GM12878 (cell line): ENCODE data around the gene CDC14A. TPM values are rescaled to one million over a fixed set of nuclear protein-coding genes. Genes with fewer than 3 reads are reported as not detected.

Experiments
- ATAC-seq: fragments of 200-7000 bp; cut with Tn5 transposase; 3 replicates; pipeline ENCODE4 v1.9.1; 2020; ENCODE audit warnings: mild to moderate bottlenecking, moderate library complexity
- BruUV-seq: library from RNA; stranded (reverse); fragments of 400-500 nt; replicated peaks from 2 replicates; lab custom pipeline; 2021; lab: Mats Ljungman, UMichigan
- CTCF ChIA-PET: fragments of 300-600 bp; sonication (Branson Sonifier 250); formaldehyde crosslinking; extraction: SDS; loops from one replicate; lab custom pipeline; 2021; ENCODE audit warnings: inconsistent platforms; lab: Yijun Ruan, JAX
- POLR2A ChIA-PET: fragments of 350-600 bp; formaldehyde crosslinking; extraction: SDS; loops from one replicate; lab custom pipeline; 2021; ENCODE audit warnings: inconsistent platforms; lab: Charles Lee
- RAD21 ChIA-PET: fragments of 300-600 bp; sonication (Branson Sonifier 250); formaldehyde crosslinking; loops from one replicate; lab custom pipeline; 2023; ENCODE audit warnings: antibody characterized with exemption; ENCODE audit not compliant: unreplicated experiment; lab: Charles Lee
- SMC1A ChIA-PET: fragments of 300-600 bp; sonication (Branson Sonifier 250); formaldehyde crosslinking; loops from one replicate; lab custom pipeline; 2023; ENCODE audit not compliant: unreplicated experiment, uncharacterized antibody; lab: Charles Lee
- DNase-seq: peaks from one replicate; pipeline ENCODE4 v3.0.0-alpha.2; 2011; ENCODE audit warnings: low read depth, low spot score
- FAIRE-seq: peaks from 3 replicates; lab custom pipeline; 2011; peaks lifted over from hg19 to GRCh38; lab: Jason Lieb, UNC
- H2AFZ ChIP-seq: 2 replicates; pipeline ENCODE4 v1.6.0; 2011; ENCODE audit warnings: low read depth, low read length, control low read depth; ENCODE audit not compliant: control insufficient read depth
- H3K27ac ChIP-seq: 2 replicates; pipeline ENCODE4 v1.5.1; 2011; ENCODE audit warnings: control low read depth; ENCODE audit not compliant: control insufficient read depth, insufficient read depth
- H3K27me3 ChIP-seq, 2 experiments: replicated peaks in 1 of 2; 2 replicates each; pipeline versions ENCODE4 v1.6.0 to v1.6.1; 2011; ENCODE audit warnings: low read length in 1 of 2; ENCODE audit not compliant: control insufficient read depth in 2 of 2, insufficient read depth in 2 of 2
- H3K36me3 ChIP-seq, 2 experiments: 2 replicates each; pipeline ENCODE4 v1.5.1; 2011; ENCODE audit warnings: low read length in 1 of 2; ENCODE audit not compliant: control insufficient read depth in 2 of 2, insufficient read depth in 2 of 2
- H3K4me1 ChIP-seq: 2 replicates; pipeline ENCODE4 v1.6.1; 2011; ENCODE audit warnings: mild to moderate bottlenecking, low read length, moderate library complexity, mixed read lengths; ENCODE audit not compliant: control insufficient read depth, insufficient read depth
- H3K4me2 ChIP-seq: 2 replicates; pipeline ENCODE4 v1.6.0; 2011; ENCODE audit warnings: control low read depth; ENCODE audit not compliant: control insufficient read depth, insufficient read depth
- H3K4me3 ChIP-seq: fragments of 200-600 bp; sonication (generic); 2 replicates; pipeline ENCODE4 v1.5.1; 2016
- H3K79me2 ChIP-seq: 2 replicates; pipeline ENCODE4 v1.6.0; 2011; ENCODE audit warnings: low read length; ENCODE audit not compliant: control insufficient read depth, insufficient read depth
- H3K9ac ChIP-seq: 2 replicates; pipeline ENCODE4 v1.8.0; 2011; ENCODE audit warnings: low read length, control low read depth, mixed read lengths; ENCODE audit not compliant: control insufficient read depth, insufficient read depth
- H3K9me3 ChIP-seq: replicated peaks from 3 replicates; pipeline ENCODE4 v1.5.1; 2011; ENCODE audit warnings: mild to moderate bottlenecking, low read length; ENCODE audit not compliant: control insufficient read depth, insufficient read depth
- H4K20me1 ChIP-seq: 2 replicates; pipeline ENCODE4 v1.6.0; 2011; ENCODE audit not compliant: control insufficient read depth, insufficient read depth
- BHLHE40 ChIP-seq, 2 experiments: fragments of 450-650 bp in 1 of 2; IDR thresholded peaks; 2 replicates each; pipeline ENCODE4 v1.6.1; 2011 to 2017; ENCODE audit warnings: low read depth in 2 of 2, borderline replicate concordance in 1 of 2, improper control_type of control experiment in 1 of 2, low read length in 1 of 2, mild to moderate bottlenecking in 1 of 2
- CREB1 ChIP-seq: IDR thresholded peaks from 2 replicates; pipeline ENCODE4 v1.6.1; 2012; ENCODE audit warnings: low read depth, mild to moderate bottlenecking, inconsistent platforms
- CREM ChIP-seq: IDR thresholded peaks from 2 replicates; pipeline ENCODE4 v1.6.1; 2014; ENCODE audit warnings: antibody characterized with exemption, low read depth
- GABPA ChIP-seq: IDR thresholded peaks from 2 replicates; pipeline ENCODE4 v1.6.1; 2014; ENCODE audit warnings: antibody characterized with exemption, low read depth, mild to moderate bottlenecking, inconsistent platforms
- HDAC2 ChIP-seq: fragments of 200-600 bp; sonication (generic); IDR thresholded peaks from 2 replicates; pipeline ENCODE4 v1.6.1; 2017
- HSF1 ChIP-seq: fragments of 150-350 bp; IDR thresholded peaks from 2 replicates; pipeline ENCODE4 v1.6.1; 2014; ENCODE audit warnings: mild to moderate bottlenecking, low read depth, low read length
- IRF4 ChIP-seq: IDR thresholded peaks from 2 replicates; pipeline ENCODE4 v1.6.1; 2011; ENCODE audit warnings: low read depth, low read length
- MXI1 ChIP-seq: fragments of 150-350 bp; IDR thresholded peaks from 2 replicates; pipeline ENCODE4 v1.6.1; 2011; ENCODE audit warnings: low read depth, mild to moderate bottlenecking, inconsistent platforms, low read length, improper control_type of control experiment
- NR2F1 ChIP-seq: fragments of 450-650 bp; conservative IDR thresholded peaks from 2 replicates; pipeline ENCODE4 v1.6.1; 2017; ENCODE audit warnings: mild to moderate bottlenecking
- PAX5 ChIP-seq: IDR thresholded peaks from 2 replicates; pipeline ENCODE4 v1.6.1; 2011; ENCODE audit warnings: low read depth, low read length, borderline replicate concordance
- PBX3 ChIP-seq: IDR thresholded peaks from 2 replicates; pipeline ENCODE4 v1.6.1; 2011; ENCODE audit warnings: mild to moderate bottlenecking, low read depth, low read length, moderate library complexity; ENCODE audit not compliant: insufficient replicate concordance
- STAT1 ChIP-seq: fragments of 450-650 bp; conservative IDR thresholded peaks from 2 replicates; pipeline ENCODE4 v1.6.1; 2014; ENCODE audit warnings: antibody characterized with exemption, mild to moderate bottlenecking
- TAF1 ChIP-seq: IDR thresholded peaks from 2 replicates; pipeline ENCODE4 v1.6.1; 2011; ENCODE audit warnings: mild to moderate bottlenecking, low read depth, low read length, borderline replicate concordance
- ZBTB40 ChIP-seq: fragments of 450-650 bp; IDR thresholded peaks from 2 replicates; pipeline ENCODE4 v1.6.1; 2016; ENCODE audit warnings: mild to moderate bottlenecking, moderate library complexity, borderline replicate concordance
- in situ Hi-C: fragments of 300-500 bp; cut with MboI; formaldehyde crosslinking; loops from 9 replicates; pipeline ENCODE4 v1.14.3; 2018; ENCODE audit warnings: mixed read lengths
- intact Hi-C: fragments of 100-400 bp; cut with micrococcal nuclease; formaldehyde crosslinking; loops from one replicate; pipeline ENCODE4 v1.14.2; 2022; ENCODE audit not compliant: unreplicated experiment
- polyA plus RNA-seq, 11 experiments: library from polyadenylated mRNA; depleted of rRNA in 4 of 11; unstranded in 6 of 11; stranded (reverse) in 5 of 11; fragments of >200 nt; fragmentation: Nextera tagmentation in 4 of 11; fragmentation: Illumina TruSeq in 1 of 11; extraction: Ambion mirVana in 4 of 11; extraction: Trizol in 1 of 11; gene quantifications; 1 replicate in 1 of 11; 2 replicates in 10 of 11; pipeline versions ENCODE4 v1.2.1 to v1.2.3, GENCODE V29; 2011 to 2016; ENCODE audit warnings: inconsistent platforms in 2 of 11, missing spikeins in 2 of 11, low read depth in 1 of 11
- total RNA-seq, 4 experiments: library from RNA; depleted of rRNA in 3 of 4; stranded (reverse); fragments of >200 nt in 3 of 4; fragmentation: Illumina TruSeq in 1 of 4; extraction: Trizol in 1 of 4; gene quantifications; 2 replicates each; pipeline versions ENCODE4 v1.2.1 to v1.2.3, GENCODE V29; 2013 to 2021

The CDC14A gene
- total and polyA plus RNA-seq, 10 of the 15 experiments (the other 5 are each of a cell fraction or from before 2014, with no cell fraction given), result 1.5 to 7.1 (median 5.5) TPM

GRCh38 chr1:100309863-100310262 is 42.4 kb upstream of the CDC14A start:
- FAIRE-seq, result no peak
- in situ Hi-C loops, result no loop called here
- ATAC-seq, result no peak
- H3K9ac ChIP-seq, result no peak overlapping the region
- intact Hi-C loops, result no loop called here
- H3K4me2 ChIP-seq, result no peak overlapping the region
- ChIA-PET RAD21 (no interaction called here), SMC1A (no interaction called here)
- H2AFZ ChIP-seq, result no peak overlapping the region
- no peaks in the 10 kb centered on the region for H3K27me3 ChIP-seq
- H4K20me1 ChIP-seq, result no peaks in the 10 kb centered on the region
- TF ChIP-seq GABPA (no peak), HSF1 (no peak), IRF4 (no peak), STAT1 (no peak), PAX5 (no peak), ZBTB40 (no peak), TAF1 (no peak), BHLHE40 (IDR thresholded peaks at IDR 0.05; ENCODE audit: borderline replicate concordance in 1 of 2, low read depth in 2 of 2, low read length in 1 of 2) (no peak), HDAC2 (no peak), CREB1 (no peak), NR2F1 (no peak), CREM (no peak), PBX3 (no peak), MXI1 (no peak)
- TF ChIP-seq, all 136 proteins: peak for 0
- H3K4me1 ChIP-seq, result no peaks in the 10 kb centered on the region
- no peaks in the 10 kb centered on the region for H3K9me3 ChIP-seq
- H3K79me2 ChIP-seq, result no peaks in the 10 kb centered on the region
- H3K27ac ChIP-seq, result no peak overlapping the region
- POLR2A ChIA-PET, result no interaction called here
- DNase-seq, result no peak
- H3K36me3 ChIP-seq, result no peaks in the 10 kb centered on the region
- CTCF ChIA-PET, result interaction anchor here (0.6 to 1.0 kb wide), 2 partner anchors 11 to 1155 kb away, joined by 3 read pairs; no protein-coding TSS in a partner anchor
- no peak overlapping the region for H3K4me3 ChIP-seq
- no TSS peak for BruUV-seq
